Kasumi-1 (cell line): Measurements from ENCODE around the gene SERPINC1.
A peak's percentile ranks its signal among the peaks of the same experiment; 100 is the strongest.
"Not testable (repeated sequence)": the region's sequence is repeated elsewhere in the genome, so short reads cannot be mapped to it uniquely, and the experiment has no call there.

Source experiments
- DNase-seq, 2 experiments: peaks; one replicate each; lab custom pipeline; 2025; lab: John Stamatoyannopoulos, UW

The SERPINC1 gene

DNA sequence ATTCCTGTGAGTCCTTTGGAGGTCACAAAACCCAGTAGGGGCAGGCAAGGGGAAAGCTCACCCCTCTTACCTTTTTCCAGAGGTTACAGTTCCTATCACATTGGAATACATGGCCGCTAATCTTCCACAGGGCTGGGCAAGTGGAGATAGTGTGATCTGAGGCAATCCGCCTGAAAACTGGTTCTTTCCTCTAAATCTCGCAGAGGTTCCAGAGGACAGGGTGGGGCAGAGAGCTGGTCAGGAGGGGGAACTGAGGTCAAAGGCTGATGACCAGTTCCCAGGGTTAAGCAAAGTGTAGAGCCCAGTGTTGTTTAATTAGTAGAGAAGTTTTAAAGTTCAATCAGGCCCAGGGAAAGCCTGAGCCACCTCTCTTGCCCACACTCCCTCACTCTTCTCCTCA is at the start of gene SERPINC1:
TSS of gene SERPINC1 (minus strand) at position 179 of the 400 bp plus-strand sequence. CDS start at position 111, 68 bp downstream.
- no peak for DNase-seq

DNA sequence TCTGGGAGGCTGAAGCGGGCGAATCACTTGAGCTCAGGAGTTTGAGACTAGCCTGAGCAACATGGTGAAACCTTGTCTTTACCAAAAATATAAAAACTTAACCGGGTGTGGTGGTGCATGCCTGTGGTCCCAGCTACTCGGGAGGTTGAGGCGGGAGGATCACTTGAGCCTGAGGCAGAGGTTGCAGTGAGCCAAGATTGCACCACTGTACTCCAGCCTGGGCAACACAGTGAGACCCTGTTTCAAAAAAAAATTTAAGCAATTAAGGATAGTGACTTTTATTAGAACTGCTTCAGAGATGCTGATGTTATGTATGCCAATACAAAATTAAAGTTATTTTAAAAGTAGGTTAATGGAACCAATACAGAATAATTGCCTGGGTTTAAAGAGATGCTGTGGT is 48.8 kb upstream of the SERPINC1 start:
- not testable (repeated sequence) for DNase-seq

DNA sequence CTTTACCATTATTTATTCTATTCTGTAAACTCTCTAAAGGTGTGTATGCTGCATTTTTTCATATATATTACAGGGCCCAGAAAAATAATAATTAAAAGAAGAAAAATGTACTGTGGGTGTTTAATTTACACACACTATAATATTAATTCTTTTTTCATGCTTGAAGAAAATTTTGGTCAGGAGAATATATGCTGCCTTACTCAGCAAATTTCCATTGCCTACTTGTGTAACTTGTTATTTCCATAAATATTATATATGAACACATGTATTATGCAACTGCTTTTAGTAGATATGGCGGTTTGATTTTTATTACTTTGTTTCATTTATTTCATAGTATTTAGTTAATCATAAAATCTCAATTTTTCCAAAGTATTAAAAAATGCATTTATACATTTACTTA is 46.4 kb upstream of the SERPINC1 start:
- no peak for DNase-seq

DNA sequence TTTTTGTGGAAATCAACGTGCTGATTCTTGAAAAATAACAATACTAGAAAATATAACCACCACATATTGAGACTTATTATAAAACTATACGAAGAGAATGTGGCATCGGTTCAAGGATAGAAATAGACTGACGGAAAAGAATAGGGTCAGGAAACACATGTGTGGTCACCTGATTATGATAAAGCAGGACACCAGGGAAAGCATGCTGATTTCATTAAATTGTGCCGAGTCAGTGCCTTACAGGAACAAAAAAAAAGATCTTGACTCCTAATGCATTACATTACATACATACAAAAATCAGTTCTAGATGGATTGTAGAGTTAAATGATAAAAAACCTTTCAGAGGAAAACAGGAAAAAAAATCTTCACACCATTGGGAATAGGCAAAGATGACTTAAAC is 43.5 kb upstream of the SERPINC1 start:
- DNase-seq = no peak

DNA sequence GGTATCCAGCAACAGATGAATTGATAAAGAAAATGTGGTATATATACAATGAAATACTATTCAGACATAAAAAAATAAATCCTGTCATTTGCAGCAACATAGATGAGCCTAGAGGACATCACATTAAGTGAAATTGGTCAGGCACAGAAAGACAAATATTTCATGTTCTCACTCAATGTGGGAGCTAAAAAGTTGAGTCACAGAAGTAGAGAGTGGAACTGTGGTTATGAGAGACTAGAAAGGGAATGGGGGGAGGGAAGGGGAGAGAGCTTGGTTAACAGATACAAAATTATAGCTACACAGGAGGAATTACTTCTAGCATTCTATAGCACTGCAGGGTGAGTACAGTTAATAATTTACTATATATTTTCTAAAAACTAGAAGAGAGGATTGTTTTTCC is 37.1 kb upstream of the SERPINC1 start:
- no peak for DNase-seq

DNA sequence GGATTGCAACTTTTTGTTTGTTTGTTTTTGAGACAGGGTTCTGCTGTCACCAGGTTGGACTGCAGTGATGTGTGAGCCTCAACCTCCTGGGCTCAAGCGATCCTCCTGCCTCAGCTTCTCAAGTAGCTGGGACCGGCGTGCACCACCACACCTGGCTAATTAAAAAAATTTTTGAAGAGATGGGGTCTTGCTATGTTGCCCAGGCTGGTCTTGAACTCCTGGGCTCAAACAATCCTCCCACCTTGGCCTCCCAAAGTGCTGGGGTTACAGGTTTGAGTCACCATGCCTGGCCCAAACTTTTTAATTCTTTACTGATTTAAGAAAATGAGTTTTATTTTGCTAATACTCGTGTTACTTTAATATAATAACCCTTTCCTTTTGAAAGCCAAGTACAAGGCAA is 31.5 kb upstream of the SERPINC1 start:
- no peak for DNase-seq

DNA sequence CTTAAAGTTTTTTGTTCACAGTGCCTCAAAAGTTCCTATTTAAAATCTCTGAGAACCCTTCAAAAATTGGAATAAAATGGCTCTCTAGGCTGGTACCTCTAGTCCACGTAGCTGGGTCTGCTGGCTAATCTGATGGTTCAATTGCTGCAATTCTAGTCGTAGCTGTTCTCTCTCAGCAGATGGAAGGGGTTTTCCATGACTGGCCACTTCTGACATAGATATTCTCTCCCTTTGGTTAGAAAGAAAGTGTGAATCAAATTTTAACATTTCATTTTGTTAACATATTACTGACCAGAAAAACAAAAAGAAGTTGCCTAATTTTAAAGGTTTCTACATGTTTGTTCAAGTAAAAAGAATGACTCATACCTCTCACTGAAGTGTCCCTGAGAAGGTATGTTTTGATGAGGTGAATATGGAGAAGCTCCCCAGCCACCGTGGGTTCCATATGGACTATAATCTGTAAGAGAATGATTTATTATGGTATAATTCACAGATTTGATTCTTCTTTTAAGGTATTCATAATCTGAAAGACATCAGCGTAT is 29.3 kb upstream of the SERPINC1 start:
- DNase-seq = no peak

DNA sequence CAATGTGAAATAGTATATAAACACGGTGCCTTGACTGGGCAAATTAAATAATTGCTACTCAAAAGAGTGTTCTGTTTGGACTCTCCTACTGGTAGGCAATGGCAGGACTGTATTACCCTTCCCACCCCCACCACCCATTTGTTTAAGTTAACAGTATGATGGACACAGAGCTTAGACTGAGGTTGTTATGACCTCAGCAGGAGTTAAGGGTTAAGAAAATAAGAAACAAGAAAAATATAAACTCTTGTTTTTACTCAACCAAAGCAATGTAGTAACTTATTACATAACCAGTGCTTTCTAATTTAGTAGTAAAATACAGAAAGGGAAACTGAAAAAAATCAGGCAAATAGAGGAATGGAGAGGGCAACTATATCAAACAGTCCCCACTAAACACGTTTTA is 19.9 kb upstream of the SERPINC1 start:
- DNase-seq = no peak

DNA sequence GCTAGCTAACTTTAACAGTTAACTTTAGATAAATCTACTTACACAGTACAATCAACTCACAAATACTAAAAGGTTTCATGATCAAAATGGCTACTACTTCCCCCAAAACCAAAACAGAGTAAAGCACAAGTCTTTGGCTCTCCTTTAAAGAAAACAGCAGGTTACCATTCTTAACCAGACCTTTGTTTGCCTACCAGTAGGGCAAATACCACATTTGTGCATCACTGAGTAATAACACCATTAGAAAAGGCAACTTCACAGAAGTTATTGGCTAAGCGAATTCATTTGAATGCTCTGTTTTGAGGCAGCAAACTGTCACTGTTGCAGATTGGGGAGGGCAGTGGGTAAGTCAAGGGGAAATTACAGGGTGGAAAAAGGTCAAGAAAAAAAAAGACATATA is 17.3 kb upstream of the SERPINC1 start:
- DNase-seq = no peak

DNA sequence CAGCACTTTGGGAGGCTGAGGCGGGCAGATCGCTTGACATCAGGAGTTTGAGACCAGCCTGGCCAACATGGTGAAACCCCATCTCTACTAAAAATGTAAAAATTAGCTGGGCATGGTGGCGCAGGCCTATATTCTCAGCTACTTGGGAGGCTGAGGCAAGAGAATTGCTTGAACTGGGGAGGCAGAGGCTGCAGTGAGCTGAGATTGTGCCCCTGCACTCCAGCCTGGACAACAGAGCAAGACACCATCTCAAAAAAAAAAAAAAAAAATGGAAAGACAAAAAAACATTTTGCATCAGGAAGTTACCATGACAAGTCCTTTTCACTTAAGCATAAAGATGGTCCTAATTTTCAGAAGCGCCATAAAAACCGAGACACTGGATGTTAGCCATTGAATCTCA is 13.4 kb upstream of the SERPINC1 start:
- not testable (repeated sequence) for DNase-seq

DNA sequence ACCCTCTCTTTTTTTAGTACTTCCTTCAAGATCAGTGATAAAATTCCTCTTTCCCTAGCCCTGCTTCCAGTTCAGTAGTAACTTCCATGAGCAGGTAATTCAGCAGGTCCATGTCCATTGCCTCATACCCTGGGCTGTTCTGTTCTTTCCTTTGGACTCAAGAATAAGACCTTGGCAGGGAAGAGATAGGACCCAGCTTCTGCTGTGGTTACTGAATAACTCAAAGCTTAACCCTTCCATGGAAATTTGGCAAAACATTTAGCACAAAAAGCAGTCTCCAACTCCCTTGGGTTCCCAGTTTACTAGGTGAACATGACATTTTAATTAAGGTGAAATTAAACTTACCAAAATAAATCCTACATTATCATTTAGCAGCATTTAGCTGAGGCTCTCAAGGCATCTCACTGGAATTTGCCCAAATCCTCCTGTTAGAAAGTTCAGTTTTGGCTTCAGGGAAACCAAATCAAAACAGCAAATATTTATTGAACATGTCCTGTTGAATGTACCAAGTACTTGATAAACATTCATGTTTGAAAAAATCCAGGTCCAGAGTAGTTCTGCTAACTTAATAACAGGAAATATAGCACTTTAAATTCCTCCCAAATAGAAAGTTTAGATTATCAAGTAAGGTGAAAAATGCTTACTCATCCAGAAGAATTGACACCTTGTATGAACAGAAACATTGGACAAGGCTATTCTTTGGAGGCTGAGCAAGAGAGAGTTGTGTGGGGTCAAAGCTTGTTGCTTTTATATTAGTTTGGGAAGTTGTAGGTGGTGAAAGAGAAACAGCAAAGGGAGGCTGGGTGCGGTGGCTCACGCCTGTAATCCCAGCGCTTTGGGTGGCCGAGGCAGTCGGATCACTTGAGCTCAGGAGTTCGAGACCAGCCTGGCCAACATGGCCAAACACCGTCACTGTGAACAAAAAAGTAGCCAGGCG is 8.4 kb upstream of the SERPINC1 start:
- no peak for DNase-seq

DNA sequence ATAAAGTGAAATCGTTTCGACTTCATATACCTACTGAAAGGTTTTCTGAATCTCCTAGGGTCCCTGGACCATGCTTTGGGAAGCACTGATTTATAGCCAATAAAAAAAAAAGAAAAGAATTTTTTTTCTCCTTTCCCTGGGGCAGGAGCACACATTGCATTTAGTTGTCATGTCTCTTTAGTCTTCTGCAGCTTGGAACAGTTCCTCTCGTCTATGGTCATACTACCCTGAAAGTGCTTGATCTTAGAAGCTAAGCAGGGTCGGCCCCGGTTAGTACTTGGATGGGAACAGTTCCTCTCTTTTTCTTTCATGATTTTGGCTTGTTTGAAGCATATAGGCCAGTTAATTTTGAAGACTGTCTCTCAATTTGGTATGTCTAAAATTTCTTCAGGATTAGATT is 3.7 kb upstream of the SERPINC1 start:
- DNase-seq = no peak

DNA sequence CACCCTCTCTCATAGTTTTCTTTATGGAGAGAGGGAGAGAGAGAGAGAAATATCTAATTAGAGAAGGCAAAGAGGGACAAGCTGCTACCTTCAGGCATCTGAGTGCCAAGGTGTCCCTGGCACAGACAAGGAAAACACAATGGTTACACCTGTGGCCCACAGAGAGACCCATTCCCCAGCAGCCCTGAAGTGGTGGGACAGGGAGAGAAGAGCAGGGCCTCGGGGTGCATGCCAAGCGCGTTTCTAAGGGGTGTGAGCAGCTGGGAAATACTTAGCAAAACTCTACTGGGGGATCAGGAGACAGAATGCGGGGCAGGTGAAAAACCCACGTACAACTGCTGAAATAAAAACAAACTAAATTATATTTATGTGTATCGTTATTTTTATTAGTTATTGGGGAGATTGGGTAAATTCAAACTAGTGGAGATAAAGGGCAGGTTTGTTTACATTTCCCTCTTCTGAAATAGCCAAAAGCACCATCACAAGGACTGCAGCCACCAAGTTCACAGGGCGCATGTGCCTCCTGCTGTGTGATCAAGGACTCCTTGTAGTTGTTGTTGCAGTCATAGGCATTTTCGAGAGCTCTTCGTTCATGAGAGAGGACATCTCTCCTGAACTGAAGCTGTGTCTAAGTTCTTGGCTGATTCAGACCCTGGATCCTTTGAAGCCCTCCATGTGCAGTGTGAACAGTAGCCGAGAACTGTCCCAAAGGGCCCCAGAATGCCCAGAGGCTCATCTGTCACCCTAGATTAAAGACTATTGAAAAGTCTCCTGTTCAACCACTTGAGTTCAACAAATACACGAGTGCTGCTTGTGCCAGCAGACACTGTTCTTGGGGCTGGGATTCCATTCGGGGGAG is 737 bp upstream of the SERPINC1 start:
- DNase-seq = no peak

DNA sequence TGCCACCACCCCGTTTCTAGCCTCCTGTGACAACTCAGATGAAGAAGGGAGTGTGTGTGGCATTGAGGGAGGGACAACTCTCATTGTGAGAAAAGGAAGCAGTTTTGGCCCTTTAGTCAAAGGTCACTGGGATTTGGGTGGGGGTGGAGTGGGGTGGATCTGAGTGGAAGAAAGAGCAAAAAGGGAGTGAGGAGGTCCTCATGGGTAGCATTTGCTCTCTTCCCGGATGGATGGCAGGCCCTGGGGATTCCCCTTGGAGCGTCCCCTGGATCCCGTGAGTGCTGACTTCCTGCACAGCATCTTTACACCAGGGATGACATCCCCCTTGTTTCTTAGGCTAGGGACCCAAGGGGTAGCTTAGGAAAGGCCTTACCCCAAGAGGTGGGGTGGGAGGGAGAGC is 460 bp downstream of the SERPINC1 start:
- DNase-seq = no peak

DNA sequence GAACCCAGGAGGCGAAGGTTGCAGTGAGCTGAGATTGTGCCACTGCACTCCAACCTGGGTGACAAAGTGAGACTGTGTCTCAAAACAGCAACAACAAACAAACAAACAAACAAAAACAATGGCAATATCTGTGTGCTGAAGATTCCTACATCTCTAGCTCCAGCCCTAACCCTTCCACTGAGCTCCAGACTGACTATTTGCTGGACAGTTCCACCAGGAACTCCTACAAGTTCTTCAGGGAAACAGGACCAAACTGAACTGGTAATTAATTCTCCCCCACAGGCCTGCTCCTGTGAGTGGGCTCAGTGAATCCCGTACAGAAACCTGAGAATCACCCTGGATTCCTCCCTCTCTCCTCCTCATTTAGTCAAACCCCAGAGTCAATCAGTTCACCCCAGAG is 1.5 kb downstream of the SERPINC1 start:
- DNase-seq = no peak

DNA sequence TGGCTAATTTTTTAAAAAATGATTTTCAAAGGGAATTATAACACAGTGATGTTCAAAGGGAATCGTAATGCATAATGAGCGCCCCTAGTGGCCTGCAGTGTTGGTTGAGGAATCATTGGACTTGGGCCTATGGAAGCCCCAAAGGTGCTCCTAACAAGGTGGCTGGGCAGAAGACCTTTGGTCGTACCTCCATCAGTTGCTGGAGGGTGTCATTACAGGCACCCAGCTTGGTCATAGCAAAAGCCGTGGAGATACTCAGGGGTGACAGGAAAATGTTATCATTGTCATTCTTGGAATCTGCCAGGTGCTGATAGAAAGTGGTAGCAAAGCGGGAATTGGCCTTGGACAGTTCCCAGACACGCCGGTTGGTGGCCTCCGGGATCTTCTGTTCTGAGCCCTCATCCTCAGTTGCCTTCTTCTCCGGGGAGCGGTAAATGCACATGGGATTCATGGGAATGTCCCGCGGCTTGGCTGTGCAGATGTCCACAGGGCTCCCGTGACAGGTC is 2.7 kb downstream of the SERPINC1 start:
- peak; percentile 51 to 52 for DNase-seq

DNA sequence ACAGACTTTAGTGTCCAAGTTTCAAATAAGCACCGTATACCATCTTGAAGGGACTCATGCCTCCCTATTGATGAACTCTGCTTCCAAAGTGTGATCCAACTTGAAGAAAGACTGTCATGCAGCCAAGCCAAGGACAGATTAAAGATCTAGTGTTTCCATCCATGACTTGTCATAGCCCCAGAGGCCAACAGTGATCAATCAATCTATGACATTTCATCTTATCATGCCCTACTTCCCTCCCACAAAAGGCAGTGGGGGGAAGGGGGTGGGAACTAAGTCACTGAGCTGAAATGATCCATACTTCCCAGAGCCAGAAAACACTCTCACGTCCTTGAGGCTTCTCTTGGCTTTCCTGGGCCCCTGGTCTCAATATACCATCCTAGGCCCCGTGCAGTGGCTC is 4.0 kb downstream of the SERPINC1 start:
- DNase-seq = no peak

DNA sequence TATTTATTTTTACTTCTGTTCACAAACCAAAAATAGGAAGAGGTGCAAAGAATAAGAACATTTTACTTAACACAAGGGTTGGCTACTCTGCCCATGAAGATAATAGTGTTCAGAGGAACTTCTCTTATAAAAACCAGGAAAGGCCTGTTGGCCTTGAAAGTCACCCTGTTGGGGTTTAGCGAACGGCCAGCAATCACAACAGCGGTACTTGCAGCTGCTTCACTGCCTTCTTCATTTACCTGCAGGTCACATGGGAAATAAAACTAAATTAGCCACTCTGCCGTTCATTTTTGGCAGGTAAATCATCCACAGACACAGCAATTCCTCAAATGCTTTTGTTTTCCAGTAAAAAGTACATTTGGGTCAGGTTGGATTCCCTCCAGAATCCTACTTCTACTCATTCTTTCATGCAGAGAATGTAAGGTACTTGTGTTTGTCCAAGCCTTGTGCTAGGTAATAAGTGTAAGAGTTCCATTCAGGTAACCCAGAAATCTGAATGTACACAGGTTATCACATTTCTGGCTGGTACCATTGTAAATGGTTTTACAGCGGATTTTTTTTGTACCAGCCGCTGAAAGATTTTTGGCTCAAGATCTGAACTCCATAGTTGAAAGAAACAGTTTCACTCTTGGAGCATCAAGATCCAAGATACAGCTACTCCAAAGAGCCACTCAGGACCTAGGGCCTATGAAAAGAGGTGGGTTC is 13.1 kb downstream of the SERPINC1 start:
- no peak for DNase-seq

DNA sequence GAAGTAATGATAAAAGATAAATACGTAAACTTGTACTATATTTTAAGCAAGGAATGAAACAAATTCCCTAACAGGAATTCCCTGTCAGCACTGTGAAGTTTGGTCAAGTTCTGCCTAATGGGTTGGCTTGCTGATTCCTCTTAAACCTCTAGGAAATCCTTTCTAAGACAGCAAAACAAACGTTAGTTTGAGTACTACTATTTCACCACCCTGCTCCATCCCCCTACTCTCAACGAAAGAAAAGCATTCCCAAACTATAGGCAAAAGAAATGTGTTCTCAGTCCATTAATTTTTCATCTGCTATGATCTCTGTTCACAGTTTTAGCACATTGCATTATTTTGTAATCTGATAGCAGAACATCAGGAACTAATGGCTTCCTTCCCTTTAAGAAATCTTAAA is 16.1 kb downstream of the SERPINC1 start:
- no peak for DNase-seq

DNA sequence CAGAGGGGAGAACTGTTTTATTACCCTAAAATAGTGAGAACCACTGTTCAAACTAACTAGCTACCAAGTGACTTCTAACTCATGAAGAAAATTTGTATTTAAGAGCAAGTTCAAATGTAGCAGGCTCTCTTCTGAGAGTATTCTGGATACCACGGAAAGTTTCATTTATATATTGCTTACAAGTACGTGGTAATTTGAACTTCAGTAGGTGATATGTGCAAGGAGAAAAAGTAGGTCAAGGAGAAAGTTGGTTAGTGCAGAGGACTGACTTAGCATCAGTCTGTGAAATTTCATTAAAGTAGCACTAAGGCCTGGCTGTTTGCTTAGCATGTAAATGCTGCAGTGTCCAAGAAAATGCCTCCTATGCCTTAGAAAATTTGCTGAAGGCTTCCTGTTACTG is 16.7 kb downstream of the SERPINC1 start:
- DNase-seq = no peak

DNA sequence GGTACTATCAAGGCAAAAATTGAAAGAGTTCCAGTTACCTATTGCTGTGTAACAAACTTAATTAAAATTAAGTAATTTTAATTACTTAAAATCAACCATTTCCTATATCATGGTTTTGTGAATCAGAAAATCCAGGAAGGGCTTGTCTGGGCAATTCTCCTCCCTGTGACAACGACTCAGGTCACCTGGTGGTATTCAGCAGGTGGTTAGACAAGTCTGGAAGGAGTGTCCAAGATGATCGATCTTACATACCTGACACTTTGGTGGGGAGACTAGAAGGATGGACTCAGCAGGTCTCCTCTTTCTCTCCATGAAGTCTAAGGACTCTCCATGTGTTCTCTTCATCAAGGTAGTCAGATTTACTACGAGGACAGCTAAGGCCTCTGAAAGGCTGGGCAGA is 22.9 kb downstream of the SERPINC1 start:
- no peak for DNase-seq

DNA sequence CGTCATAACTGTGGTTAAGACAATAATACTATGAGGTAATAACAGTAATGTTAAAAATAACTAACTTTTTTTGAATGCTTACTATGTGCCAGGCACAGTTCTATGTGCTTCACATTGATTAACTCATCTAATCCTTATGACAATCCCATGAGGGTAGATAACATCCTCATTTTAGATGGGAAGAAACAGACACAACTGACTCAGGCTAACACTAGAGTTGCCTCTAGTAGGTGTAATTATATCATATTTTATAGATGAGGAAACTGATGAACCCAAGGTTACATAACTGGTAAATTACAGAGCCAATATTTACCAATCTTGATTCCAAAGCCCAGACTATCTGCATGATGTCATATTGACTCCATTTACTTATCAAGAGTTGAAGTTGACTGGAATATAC is 23.5 kb downstream of the SERPINC1 start:
- no peak for DNase-seq
